Stimulated activated CD8-positive, alpha-beta memory T cell treated with anti-CD3 and anti-CD28 coated beads, Interleukin-7, amount 100 ng/mL, for 1 hour (primary cell): ENCODE data around the gene KCTD8.
"Not testable (repeated sequence)": the region's sequence is repeated elsewhere in the genome, so short reads cannot be mapped to it uniquely, and the experiment has no call there.

Experiments used
- DNase-seq, 2 donors: peaks; one replicate each; pipeline ENCODE4 v3.0.0-alpha.2; 2020; ENCODE audit warnings: low read depth in 2 of 2

Gene KCTD8

GRCh38 chr4:44326741-44327140, 121.9 kb downstream of the KCTD8 start:
- DNase-seq, result no peak

GRCh38 chr4:44320833-44321232, 127.8 kb downstream of the KCTD8 start:
- DNase-seq, result no peak

GRCh38 chr4:44319129-44319528, 129.5 kb downstream of the KCTD8 start:
- DNase-seq, result no peak

- no peak for DNase-seq
These were observed 134.9 kb downstream of the KCTD8 start for GRCh38 chr4:44313702-44314101.

GRCh38 chr4:44287505-44287904, 161.1 kb downstream of the KCTD8 start:
- no peak for DNase-seq

- DNase-seq, result no peak
These were observed 169.1 kb downstream of the KCTD8 start for GRCh38 chr4:44279469-44279868.

GRCh38 chr4:44279066-44279465, 169.5 kb downstream of the KCTD8 start:
- DNase-seq, result no peak

GRCh38 chr4:44257461-44257860, 191.1 kb downstream of the KCTD8 start:
- no peak for DNase-seq

- DNase-seq, result no peak
These were observed 192.2 kb downstream of the KCTD8 start for GRCh38 chr4:44256414-44256813.

GRCh38 chr4:44237643-44238042, 211.0 kb downstream of the KCTD8 start:
- no peak for DNase-seq

GRCh38 chr4:44235897-44236296, 212.7 kb downstream of the KCTD8 start:
- no peak for DNase-seq

- no peak for DNase-seq
These were observed 216.3 kb downstream of the KCTD8 start for GRCh38 chr4:44232262-44232661.

- DNase-seq, result no peak
These were observed 217.6 kb downstream of the KCTD8 start for GRCh38 chr4:44231006-44231405.

- DNase-seq, result no peak
These were observed 220.3 kb downstream of the KCTD8 start for GRCh38 chr4:44228326-44228725.

GRCh38 chr4:44221407-44221806, 227.2 kb downstream of the KCTD8 start:
- no peak for DNase-seq

- DNase-seq, result no peak
These were observed 237.9 kb downstream of the KCTD8 start for GRCh38 chr4:44210750-44211149.

GRCh38 chr4:44196796-44197195, 251.8 kb downstream of the KCTD8 start:
- no peak for DNase-seq

GRCh38 chr4:44194365-44194764, 254.2 kb downstream of the KCTD8 start:
- DNase-seq, result no peak

- DNase-seq, result no peak
These were observed 261.8 kb downstream of the KCTD8 start for GRCh38 chr4:44186850-44187246.

GRCh38 chr4:44186096-44186849, 262.3 kb downstream of the KCTD8 start:
- DNase-seq, result no peak

GRCh38 chr4:44181491-44182349, 266.9 kb downstream of the KCTD8 start:
- DNase-seq, result not testable (repeated sequence)

GRCh38 chr4:44167766-44168165, 280.8 kb downstream of the KCTD8 start:
- not testable (repeated sequence) for DNase-seq

- DNase-seq, result no peak
These were observed 282.7 kb downstream of the KCTD8 start for GRCh38 chr4:44165938-44166337.
